GM18505 (cell line): ENCODE data around the gene CNP.
"Not testable (repeated sequence)": the region's sequence is repeated elsewhere in the genome, so short reads cannot be mapped to it uniquely, and the experiment has no call there.

Experiments
- ATAC-seq: cut with Tn5 transposase; IDR thresholded peaks from one replicate; pipeline ENCODE4 v1.9.1; 2021; ENCODE audit not compliant: unreplicated experiment
- POLR2A ChIP-seq: IDR thresholded peaks from 4 replicates; pipeline ENCODE4 v1.6.1; 2011; ENCODE audit warnings: borderline replicate concordance; ENCODE audit not compliant: insufficient read depth, insufficient read length; ENCODE audit errors: extremely low read depth

CNP gene

DNA sequence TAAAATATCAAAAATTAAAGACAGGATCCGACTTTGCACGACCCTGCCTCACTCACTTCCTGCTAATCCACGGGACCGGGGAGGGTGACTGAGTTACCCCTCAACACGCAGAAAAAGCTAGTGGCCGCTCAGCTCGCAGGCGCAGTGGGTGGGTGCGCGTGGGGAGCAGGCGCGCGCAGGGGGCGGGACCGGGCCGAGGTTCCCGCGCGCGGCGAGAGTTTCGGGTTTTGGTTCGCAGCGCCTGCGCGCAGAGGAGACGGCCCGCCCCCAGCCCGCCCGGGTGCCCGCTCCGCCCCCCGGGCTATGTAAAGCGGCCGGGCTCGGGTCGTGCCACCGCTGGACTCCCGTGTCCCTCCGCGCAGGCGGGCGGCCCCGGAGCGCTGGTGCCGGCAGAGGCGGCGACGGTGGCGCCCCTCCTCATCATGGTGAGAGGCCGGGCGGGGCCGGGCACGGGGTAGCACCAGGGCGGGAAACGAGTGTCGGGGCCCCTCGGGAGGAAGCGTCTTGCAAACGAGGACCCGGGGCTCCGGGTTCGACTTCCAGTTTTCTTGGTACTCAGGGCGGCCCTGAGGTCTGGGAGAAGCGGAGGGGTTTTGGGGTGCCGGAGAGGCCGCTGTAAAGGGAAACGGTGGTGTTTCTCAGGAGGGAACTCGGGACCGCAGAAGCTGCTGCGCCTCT is at the start of gene CNP:
Gene CNP (plus strand): TSS at position 333 of the 678 bp plus-strand sequence. CDS start 90 bp downstream, at position 423.
- peak; percentile 72 for ATAC-seq

DNA sequence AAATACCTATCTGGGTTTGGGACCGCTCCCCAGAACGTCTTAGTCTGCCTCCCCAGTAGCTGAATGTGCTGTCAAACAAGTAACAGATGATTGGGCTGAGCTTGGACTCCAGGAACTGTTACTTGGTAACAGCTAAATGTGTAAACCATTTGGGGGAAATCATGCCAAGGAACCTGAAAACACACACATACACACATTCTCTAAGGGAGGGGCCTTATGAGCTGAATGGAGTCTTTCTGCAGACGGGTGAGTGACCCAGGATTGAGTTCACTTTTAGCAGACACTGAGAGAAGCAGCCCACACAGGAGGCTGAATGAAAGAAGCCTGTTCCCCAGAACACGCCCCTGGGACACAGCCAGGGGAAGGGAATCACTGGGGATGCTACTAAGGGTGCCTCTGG is 49.4 kb upstream of the CNP start:
- no peak for TF ChIP-seq POLR2A
- no peak for ATAC-seq

More for the DNA sequence above, at the start of gene CNP:
- peak; percentile 89 for TF ChIP-seq POLR2A

DNA sequence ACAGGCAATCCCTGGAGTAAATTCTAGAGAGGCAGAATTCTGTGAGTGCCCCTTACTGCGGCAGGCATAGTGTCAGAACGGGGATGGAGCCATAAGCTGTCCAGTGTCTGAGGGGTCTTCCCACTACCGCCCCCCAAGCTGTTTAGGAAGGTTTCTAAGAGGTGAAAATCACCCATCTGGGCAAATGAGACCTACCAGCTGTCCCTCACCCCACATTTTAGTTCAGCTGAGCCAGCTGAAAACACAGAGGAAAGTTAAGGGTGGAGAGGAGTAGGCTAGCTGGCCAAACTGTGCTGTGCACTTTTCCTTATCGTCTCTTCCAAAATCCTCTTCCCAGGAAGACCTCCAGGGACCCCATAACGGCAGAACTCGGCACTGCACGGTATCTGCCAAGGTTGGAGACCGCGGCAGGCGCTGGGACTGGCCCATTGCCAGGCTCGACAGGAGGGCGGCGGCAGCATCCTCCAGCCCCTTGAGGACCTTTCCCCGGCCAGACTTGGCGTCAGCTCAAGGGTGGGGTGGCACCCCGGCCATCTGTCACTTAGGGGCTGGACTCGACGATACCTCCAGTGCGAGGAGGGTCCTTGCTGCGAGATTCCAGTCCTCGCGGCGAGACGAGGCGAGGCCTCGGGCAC is 48.8 kb upstream of the CNP start:
- peak; percentile 16 for ATAC-seq

DNA sequence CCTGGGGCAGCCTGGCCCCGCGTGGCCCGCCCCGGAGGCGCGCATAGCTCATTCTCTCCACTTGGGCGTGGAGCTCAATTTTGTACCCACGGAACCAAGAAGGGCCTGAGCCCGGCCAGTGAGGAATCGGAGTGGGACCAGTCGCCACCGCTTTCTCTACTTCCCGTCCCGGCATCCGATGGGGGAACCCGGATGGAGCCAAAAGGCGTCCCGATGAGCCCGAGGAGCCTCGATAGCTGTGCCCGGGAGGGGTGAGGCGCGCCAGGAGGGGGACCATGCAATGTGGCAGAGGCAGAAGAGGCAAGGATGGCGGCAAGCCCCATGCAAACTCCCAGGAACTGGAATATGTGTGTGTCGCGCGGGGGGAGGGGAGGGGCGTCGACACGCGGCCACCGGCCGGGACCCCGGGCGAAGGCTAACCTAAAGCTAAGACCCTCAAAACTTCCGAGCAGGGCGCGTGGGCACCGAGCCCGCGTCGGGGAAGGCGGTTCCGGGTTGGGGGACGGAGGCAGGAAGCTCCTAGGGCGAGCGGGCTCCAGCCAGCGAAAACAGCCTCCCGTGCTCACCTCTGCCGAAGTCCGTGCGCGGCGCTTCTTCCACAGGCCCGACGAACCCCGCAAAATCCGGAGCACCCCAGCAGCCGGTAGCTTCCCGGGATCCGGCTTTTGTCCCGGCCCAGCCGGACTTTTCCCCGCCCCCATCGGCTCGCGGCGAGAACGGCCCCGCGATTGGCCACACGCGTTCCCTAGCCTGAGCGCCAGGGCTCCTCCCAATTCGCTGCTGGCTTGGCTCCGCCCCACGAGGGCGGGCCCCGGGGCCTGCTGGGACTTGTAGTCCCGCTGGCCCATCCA is 48.1 kb upstream of the CNP start, which contains the start of gene ACLY:
Gene ACLY (minus strand): TSS at position 638 of the 851 bp plus-strand sequence. CDS start 5,078 bp downstream, outside the sequence.
- ATAC-seq: peak; percentile 92
- peak; percentile 92 for TF ChIP-seq POLR2A

More for the DNA sequence above, 48.8 kb upstream of the CNP start:
- TF ChIP-seq POLR2A: no peak

DNA sequence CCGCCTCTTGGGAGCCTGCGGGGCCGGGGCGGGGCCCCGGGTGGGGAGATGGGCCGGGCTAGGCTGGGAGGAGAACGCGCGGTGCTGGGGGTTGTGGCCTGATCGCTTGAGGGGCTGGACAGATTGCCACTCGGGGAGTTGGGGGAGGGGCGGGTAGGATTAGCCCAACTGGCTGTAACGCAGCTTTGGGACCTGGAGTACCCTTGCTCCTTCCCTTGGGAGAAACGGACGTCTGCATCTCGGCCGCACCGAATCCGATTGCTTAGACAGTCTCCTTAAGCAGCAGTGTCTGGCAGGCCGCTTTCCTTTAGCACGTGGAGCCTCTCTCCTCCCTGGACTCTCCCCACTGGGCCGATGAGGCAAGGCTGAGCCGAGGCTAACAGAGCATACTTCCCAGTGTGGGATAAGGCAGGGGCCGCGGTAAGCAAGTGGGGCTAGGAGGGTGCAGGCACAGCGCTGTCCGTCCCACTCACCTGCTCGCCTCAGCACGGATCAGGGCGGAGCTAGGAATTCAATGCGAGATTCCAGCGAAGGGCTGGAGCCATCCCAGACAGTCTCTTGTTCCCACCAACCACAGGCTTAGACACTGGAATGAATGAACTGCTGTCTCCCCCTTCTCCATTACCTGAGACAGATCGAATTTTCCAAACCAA is 47.3 kb upstream of the CNP start:
- ATAC-seq: no peak
- no peak for TF ChIP-seq POLR2A

GRCh38 chr17:41919840-41920579 is 46.6 kb upstream of the CNP start:
- no peak for ATAC-seq
- TF ChIP-seq POLR2A: no peak

GRCh38 chr17:41920580-41920955 is 46.0 kb upstream of the CNP start:
- no peak for TF ChIP-seq POLR2A

DNA sequence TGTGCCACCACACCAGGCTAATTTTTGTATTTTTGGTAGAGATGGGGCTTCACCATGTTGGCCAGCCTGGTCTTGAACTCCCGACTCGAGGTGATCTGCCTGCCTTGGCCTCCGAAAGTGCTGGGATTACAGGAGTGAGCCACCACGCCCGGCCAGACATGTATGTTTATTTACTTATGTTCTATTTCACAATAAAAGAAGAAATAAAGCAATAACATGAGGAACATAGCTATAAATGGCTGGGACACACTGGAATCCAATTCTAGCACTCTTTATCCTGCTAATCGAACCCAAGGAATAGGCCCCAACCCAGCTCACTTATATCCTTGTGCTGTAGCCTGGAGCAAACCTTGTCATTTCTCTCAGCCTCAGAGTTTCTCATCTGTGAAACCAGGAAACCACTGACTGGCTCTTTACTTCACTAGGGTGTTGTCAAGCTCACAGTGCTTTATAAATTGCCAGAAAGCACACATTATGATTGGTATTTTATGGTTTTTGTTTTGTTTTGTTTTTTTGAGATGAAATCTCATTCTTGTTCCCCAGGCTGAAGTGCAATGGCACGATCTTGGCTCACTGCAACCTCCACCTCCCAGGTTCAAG is 40.5 kb upstream of the CNP start:
- no peak for TF ChIP-seq POLR2A
- ATAC-seq: no peak

More at GRCh38 chr17:41920580-41920955, 46.0 kb upstream of the CNP start:
- ATAC-seq: no peak

- no peak for TF ChIP-seq POLR2A
- no peak for ATAC-seq
Observed at GRCh38 chr17:41928693-41929251, 37.8 kb upstream of the CNP start.

- peak; percentile 88 for ATAC-seq
- TF ChIP-seq POLR2A: peak; percentile 96
Observed at GRCh38 chr17:41930009-41930832, 36.4 kb upstream of the CNP start, which contains the start of gene ODAD4. Gene ODAD4 (plus strand): TSS chr17:41930617. CDS start chr17:41930724, 107 bp downstream.

DNA sequence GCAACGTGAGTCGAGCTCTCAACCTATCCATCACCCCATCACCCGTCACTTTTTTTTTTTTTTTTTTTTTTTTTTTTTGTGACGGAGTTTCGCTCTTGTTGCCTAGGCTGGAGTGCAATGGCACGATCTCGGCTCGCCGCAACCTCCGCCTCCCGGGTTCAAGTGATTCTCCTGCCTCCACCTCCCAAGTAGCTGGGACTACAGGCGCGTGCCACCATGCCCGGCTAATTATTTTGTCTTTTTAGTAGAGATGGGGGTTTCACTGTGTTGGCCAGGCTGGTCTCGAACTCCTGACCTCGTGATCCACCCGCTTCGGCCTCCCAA is 35.8 kb upstream of the CNP start:
- peak; percentile 24 for ATAC-seq

DNA sequence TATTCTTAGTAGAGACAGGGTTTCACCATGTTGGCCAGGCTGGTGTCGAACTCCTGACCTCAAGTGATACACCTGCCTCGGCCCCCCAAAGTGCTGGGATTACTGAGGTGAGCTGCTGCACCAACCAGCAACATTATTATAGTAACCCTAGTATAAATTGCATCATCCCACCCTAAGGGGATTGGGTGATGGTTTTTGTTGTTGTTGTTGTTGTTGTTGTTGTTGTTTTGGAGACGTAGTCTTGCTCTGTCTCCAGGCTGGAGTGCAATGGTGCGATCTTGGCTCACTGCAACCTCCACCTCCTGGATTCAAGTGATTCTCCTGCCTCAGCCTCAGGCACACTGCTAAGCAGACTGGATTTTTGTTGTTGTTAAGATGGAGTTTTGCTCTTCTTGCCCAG is 34.9 kb upstream of the CNP start:
- not testable (repeated sequence) for ATAC-seq
